Ovary (tissue), 3 donors: ENCODE measurements around the gene DNAL4.

ENCODE experiments used
- CTCF ChIP-seq, 3 donors: fragments of 450-650 bp in 2 of 3; fragments of 200-600 bp in 1 of 3; IDR thresholded peaks; one replicate each; pipeline versions ENCODE4 v1.5.1 to v1.8.0; 2016 to 2022; ENCODE audit warnings: antibody characterized with exemption in 3 of 3, mild to moderate bottlenecking in 1 of 3
- EP300 ChIP-seq: sonication (generic); formaldehyde crosslinking; IDR thresholded peaks from one replicate; pipeline ENCODE4 v1.6.1; 2017; ENCODE audit warnings: antibody characterized with exemption
- POLR2A ChIP-seq: fragments of 450-650 bp; IDR thresholded peaks from one replicate; pipeline ENCODE4 v1.6.1; 2017; ENCODE audit warnings: antibody characterized with exemption, mild to moderate bottlenecking, moderate library complexity
- donor health status: DM: no; HTN: no; CAD: no.

- TF ChIP-seq CTCF (IDR thresholded peaks at IDR 0.05) (no peak), POLR2A (no peak), EP300 (no peak)
Measured at GRCh38 chr22:38751422-38752346, 42.3 kb downstream of the DNAL4 start.
